NCI-H1048 (cell line): ENCODE data around the gene C17orf67.

Experiments
- DNase-seq: peaks from one replicate; lab custom pipeline; 2025; lab: John Stamatoyannopoulos, UW

The C17orf67 gene

DNA sequence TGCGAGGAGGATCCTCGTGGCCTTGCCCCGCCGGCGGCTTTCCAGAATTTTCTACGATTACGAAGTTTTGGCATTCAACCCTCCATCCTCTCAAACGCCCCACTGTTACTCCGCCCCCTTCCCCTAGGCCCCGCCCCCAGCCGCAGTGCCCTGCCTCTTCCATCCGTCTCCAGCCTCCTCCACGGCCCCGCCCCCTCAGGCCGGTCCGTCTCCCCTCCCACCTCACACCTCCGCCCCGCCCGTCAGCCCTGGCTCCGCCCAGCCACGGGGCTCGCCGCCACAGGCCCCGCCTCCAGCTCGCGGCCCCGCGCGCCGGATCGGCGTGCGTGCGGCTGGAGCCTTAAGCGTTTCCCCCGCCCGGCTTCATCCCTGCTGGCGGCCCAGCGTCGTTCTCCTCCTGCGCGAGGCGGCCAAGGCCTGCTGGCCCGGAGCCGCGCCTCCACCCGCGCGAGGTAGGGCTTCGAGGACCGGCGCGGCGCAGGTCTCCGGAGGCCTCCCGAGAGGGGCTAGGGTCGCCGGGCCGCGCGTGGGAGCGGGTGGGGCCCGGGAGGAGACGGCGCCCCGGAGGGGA, at the start of gene C17orf67, which contains the start of gene DGKE:
Gene C17orf67 (minus strand): TSS at position 112 of the 571 bp plus-strand sequence. CDS start 18,110 bp downstream, outside the sequence.
Gene DGKE (plus strand): TSS at position 343 of the 571 bp plus-strand sequence. CDS start 645 bp downstream, outside the sequence.
- DNase-seq = peak; percentile 62

DNA sequence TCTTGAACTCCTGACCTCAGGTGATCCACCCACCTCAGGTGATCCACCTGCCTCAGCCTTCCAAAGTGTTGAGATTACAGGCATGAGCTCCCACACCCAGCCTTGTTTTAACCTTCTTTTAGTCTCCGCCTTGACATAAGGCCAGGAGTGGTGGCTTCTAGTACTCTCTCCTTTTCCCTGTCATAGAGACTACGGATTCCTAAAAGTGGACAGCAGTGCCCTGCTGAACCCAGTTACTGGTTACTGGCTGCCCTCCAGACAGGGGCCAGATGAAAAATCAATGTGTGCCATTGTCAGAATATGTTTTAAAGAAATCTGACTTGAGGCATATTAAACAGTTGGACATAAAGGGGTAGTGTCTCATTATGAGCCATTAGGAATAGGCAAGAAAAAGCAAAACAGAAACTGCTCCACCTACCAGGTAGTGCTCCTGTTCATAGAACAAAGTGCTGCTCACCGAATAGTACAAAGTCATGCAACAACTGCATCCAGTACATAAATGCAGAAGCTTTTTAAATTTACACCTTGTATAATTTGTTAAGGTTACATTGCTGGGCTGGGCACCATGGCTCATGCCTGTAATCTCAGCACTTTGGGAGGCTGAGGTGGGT, 48.1 kb upstream of the C17orf67 start:
- no peak for DNase-seq

- no peak for DNase-seq
These were observed 46.9 kb upstream of the C17orf67 start for GRCh38 chr17:56880571-56880970.

DNA sequence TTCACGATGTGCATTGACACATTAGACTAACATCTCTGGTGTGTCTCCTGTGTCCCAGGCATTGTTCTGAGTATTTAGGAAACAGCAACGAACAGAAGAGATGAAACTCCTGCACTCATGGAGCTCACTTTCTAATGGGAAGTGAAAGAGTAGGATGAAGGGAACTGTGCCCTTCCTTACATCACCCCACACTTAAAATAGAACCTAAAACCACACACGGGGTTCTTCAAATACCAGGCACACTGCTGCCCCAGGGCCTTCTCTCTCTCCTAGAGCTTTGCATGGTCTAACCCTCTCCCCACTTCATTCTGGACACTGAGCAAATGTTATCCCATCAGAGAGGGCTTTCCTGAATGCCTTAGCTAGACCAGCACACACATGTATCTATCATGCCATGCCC, 46.4 kb upstream of the C17orf67 start:
- DNase-seq = no peak

DNA sequence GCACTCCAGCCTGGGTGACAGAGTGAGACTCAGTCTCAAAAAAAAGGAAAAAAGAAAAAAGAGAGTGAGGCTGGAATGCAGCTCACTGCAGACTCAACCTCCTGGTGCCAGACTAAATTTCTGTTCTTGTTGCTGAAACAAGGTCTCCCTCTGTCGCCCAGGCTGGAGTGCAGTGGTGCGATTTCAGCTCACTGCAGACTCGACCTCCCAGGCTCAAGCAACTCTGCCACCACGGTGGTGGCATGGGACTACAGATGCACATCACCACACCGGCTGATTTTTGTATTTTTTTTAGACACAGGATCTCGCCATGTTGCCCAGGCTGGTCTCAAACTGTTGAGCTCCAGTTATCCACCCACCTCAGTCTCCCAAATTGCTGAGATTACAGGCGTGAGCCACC, 45.6 kb upstream of the C17orf67 start:
- DNase-seq = no peak

DNA sequence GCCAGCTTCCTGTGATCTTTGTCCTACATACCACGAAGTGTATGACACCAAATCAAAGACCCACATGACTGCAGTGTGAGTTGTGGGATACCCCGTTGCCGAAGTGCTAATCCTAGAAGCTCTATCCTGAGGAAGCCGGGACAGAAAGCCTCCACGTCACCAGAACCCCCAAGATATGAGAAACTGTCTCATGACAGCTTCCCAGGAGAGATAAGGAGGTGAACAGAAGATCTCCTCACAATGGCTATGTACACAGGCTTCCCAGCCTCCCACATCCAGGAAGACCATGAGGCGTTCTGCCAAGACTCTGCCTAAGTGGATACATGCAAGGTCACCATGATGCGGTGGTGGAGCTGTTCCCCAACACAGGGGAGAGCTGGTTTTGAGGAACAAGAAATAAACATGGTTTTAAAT, 43.1 kb upstream of the C17orf67 start:
- DNase-seq = no peak

GRCh38 chr17:56870081-56870651, 36.4 kb upstream of the C17orf67 start:
- no peak for DNase-seq

- no peak for DNase-seq
These were observed 35.0 kb upstream of the C17orf67 start for GRCh38 chr17:56868716-56869115.

DNA sequence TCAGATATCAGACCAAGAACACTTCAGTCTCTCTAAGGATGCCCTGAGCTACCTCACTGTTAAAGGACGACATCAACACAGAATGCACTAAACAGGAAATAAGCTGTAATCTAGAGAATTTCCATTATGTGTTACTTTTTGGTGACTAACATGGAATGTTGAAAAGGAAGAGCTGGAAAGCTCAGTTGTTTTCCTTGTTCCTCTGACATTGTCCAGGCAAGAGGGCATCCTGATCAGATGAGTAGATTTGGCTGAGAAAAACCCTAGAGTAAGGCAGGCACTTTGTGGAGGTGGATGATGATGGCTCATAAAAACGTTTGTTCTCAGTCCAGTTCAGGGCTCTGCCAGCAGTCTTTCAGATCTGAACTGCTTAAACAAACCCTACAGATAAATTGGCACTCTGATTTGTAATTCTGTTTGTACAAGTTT, 34.2 kb upstream of the C17orf67 start:
- no peak for DNase-seq

GRCh38 chr17:56866496-56866895, 32.8 kb upstream of the C17orf67 start:
- DNase-seq = no peak

- no peak for DNase-seq
These were observed 32.4 kb upstream of the C17orf67 start for GRCh38 chr17:56866076-56866475.

DNA sequence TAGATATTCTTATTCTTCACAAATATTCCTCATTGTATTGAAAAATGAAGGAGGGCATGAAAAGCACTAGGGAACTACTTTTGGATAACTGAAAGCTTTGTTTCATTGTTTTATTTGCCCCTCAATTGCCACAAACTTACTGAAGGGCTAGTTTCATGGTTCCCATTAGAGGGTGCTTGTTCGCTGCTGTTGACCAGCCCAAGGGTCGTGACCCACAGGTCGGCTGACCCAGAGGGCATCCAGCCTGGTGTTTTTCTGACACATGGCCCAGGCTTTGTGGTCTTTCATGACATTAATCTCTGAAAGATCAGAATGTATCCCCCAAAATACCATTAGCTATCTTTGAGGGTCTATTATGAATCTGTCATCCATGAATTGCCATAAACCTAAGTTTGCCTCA, 30.3 kb upstream of the C17orf67 start:
- DNase-seq = no peak

GRCh38 chr17:56861899-56862298, 28.2 kb upstream of the C17orf67 start:
- DNase-seq = no peak

- DNase-seq = no peak
These were observed 17.3 kb upstream of the C17orf67 start for GRCh38 chr17:56851008-56851407.

DNA sequence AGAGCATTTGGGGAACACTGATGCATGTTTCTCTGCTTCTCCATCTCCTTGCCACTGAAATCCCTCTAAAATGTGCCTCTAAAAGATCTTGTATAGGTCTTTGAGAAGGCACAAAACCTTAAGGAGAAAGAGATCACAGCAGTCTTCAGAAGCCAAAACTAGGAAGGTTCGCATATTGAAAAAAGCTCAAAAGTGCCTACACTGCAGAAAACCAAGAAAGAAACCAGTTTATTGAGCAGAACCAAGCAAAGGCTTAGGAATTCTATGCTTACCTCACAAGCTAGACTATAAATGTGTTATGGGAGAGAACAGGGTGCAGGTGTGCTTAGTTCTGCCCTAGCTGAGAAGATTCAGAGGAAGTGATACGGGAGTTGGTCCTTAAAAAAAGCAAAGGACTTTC, 16.9 kb upstream of the C17orf67 start:
- DNase-seq = no peak

DNA sequence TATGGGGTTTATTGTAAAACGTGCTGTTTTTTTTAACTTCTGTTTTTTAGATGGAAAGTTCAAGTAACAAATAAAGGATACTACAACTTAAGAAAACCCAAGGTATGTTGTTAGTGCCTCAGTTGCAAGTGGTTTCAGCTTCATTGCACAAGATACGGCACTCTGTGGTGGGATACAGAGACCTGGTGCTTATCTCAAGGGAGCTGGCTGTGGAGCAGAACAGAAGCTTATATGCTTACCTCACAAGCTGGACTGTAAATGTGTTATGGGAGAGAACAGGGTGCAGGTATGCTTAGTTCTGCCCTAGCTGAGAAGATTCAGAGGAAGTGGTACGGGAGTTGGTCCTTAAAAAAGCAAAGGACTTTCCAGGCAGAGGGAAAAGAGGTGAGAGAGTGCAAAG, 15.4 kb upstream of the C17orf67 start:
- DNase-seq = no peak

DNA sequence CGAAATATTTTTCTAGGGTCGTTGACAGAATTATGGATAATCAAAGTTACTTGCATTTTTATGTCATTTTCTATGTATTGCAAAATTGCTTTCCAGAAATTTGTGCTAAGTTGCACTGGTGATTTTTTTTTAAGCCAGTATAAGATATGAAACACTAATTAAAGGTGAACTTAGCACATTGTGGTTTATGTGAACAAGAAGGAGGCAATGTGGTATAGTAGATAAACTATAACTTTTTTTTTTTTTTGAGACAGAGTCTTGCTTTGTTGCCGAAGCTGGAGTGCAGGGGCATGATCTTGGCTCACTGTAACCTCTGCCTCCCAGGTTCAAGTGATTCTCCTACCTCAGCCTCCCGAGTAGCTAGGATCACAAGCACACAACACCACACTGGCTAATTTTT, 13.4 kb upstream of the C17orf67 start:
- DNase-seq = no peak

- DNase-seq = no peak
These were observed 12.2 kb upstream of the C17orf67 start for GRCh38 chr17:56845934-56846333.

GRCh38 chr17:56842577-56842976, 8.9 kb upstream of the C17orf67 start:
- no peak for DNase-seq

DNA sequence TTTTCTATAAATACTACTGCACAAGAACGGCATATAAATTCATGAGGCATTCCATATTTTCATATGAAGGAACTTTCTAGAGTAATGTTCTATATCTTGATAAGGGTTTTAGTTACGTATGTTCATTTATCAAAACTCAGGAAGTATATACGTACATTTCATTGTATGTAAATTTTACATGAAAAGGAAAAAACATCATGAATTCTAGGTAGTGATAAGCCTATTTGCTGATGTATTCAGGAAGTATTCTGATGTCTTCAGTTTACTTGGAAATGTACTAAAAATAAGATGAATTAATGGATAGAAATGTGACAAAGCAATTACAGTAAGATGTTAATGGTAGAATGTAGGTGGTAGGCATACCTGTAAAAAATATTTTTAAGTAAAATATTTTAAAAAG, 5.0 kb upstream of the C17orf67 start:
- no peak for DNase-seq

DNA sequence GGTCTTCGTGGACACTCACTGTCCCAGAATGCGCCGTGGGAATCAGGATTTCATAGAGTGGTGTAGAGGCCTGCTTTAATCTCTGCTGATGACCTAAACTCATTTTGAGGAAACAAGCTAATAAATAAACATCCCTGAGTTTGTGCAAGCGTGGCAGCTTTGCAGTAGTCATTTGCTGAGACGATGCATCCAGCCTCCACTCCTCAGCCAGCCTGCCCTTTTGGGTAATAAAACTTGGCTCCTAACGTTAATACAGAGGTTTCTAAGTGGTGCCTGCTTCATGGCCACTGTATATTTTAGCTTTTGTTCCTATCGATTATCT, 1.5 kb upstream of the C17orf67 start:
- DNase-seq = no peak

DNA sequence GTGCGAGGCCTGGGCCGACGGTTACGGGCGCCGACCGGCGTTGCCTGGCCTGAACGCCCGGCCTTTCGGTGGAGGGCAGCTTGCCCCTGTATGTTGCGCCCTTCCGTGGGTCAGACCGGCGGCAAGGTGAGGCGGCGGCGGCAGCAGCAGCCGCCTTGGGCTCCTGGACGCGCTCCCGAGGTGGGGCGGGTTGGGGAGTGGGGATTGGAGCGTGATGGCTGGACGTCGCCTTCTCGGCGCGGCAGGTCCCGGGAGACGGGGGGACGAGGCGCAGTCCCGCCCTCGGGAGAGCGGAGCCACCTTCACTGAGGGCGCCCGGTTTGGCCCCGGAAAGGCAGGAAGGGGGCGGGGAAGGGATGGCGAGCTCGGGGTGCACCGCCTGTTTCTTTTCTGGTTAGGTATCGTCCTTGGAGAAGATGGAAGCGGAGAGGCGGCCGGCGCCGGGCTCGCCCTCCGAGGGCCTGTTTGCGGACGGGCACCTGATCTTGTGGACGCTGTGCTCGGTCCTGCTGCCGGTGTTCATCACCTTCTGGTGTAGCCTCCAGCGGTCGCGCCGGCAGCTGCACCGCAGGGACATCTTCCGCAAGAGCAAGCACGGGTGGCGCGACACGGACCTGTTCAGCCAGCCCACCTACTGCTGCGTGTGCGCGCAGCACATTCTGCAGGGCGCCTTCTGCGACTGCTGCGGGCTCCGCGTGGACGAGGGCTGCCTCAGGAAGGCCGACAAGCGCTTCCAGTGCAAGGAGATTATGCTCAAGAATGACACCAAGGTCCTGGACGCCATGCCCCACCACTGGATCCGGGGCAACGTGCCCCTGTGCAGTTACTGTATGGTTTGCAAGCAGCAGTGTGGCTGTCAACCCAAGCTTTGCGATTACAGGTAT, 902 bp upstream of the C17orf67 start:
- DNase-seq = no peak
